H9 (cell line): ENCODE data around the gene RALGAPA2. TPM values are rescaled to one million over a fixed set of nuclear protein-coding genes. Genes with fewer than 3 reads are reported as not detected.

Source experiments
- DNase-seq: peaks from one replicate; pipeline ENCODE4 v3.0.0-alpha.2; 2017
- H2AFZ ChIP-seq: one replicate; pipeline ENCODE4 v1.6.1; 2013; ENCODE audit warnings: mild to moderate bottlenecking, low read length, control low read depth, moderate library complexity
- H2AK5ac ChIP-seq: 2 replicates; pipeline ENCODE4 v1.6.1; 2013; ENCODE audit warnings: low read length, control low read depth, mixed read lengths; ENCODE audit not compliant: insufficient read length
- H2BK120ac ChIP-seq: one replicate; pipeline ENCODE4 v1.6.1; 2013; ENCODE audit warnings: low read depth, mild to moderate bottlenecking, low read length, control low read depth, inconsistent platforms; ENCODE audit not compliant: poor library complexity, severe bottlenecking
- H2BK12ac ChIP-seq: 2 replicates; pipeline ENCODE4 v1.6.1; 2013; ENCODE audit warnings: low read length, control low read depth, mixed read lengths, low read depth; ENCODE audit not compliant: insufficient read length
- H2BK15ac ChIP-seq: 2 replicates; pipeline ENCODE4 v1.6.1; 2013; ENCODE audit warnings: low read depth, low read length, control low read depth
- H2BK20ac ChIP-seq: one replicate; pipeline ENCODE4 v1.6.1; 2013; ENCODE audit warnings: low read depth, mild to moderate bottlenecking, low read length, control low read depth, inconsistent platforms; ENCODE audit not compliant: poor library complexity, severe bottlenecking
- H2BK5ac ChIP-seq: 2 replicates; pipeline ENCODE4 v1.6.1; 2013; ENCODE audit warnings: low read length, control low read depth, mixed read lengths; ENCODE audit not compliant: insufficient read length
- H3K14ac ChIP-seq: 2 replicates; pipeline ENCODE4 v1.6.1; 2013; ENCODE audit warnings: low read length, control low read depth; ENCODE audit not compliant: insufficient read depth
- H3K18ac ChIP-seq: 2 replicates; pipeline ENCODE4 v1.6.1; 2013; ENCODE audit warnings: low read depth, mild to moderate bottlenecking, mixed read lengths, low read length, control low read depth; ENCODE audit not compliant: insufficient read length
- H3K23ac ChIP-seq: 2 replicates; pipeline ENCODE4 v1.6.1; 2013; ENCODE audit warnings: low read length, control low read depth, mixed read lengths, low read depth; ENCODE audit not compliant: insufficient read length
- H3K23me2 ChIP-seq: 2 replicates; pipeline ENCODE4 v1.6.1; 2013; ENCODE audit warnings: low read depth, mild to moderate bottlenecking, mixed read lengths, low read length, control low read depth; ENCODE audit not compliant: insufficient read length, poor library complexity, severe bottlenecking
- H3K27ac ChIP-seq: 2 replicates; pipeline ENCODE4 v1.5.1; 2013; ENCODE audit warnings: low read length, control low read depth, mixed read lengths, low read depth; ENCODE audit not compliant: insufficient read length
- H3K27me3 ChIP-seq: 2 replicates; pipeline ENCODE4 v1.6.1; 2013; ENCODE audit warnings: low read length, control low read depth, inconsistent platforms; ENCODE audit not compliant: insufficient read depth
- H3K4ac ChIP-seq: 2 replicates; pipeline ENCODE4 v1.6.1; 2013; ENCODE audit warnings: low read depth, mild to moderate bottlenecking, control low read depth, inconsistent platforms, low read length, moderate library complexity
- H3K4me1 ChIP-seq: 2 replicates; pipeline ENCODE4 v1.6.1; 2013; ENCODE audit warnings: low read length, control low read depth, inconsistent platforms; ENCODE audit not compliant: insufficient read depth
- H3K4me2 ChIP-seq: 2 replicates; pipeline ENCODE4 v1.6.1; 2013; ENCODE audit warnings: low read length, control low read depth, mixed read lengths; ENCODE audit not compliant: insufficient read length, insufficient read depth
- H3K56ac ChIP-seq: 2 replicates; pipeline ENCODE4 v1.6.1; 2013; ENCODE audit warnings: low read depth, mild to moderate bottlenecking, mixed read lengths, low read length, control low read depth; ENCODE audit not compliant: insufficient read length
- H3K79me1 ChIP-seq: 2 replicates; pipeline ENCODE4 v1.6.1; 2013; ENCODE audit warnings: low read depth, mild to moderate bottlenecking, moderate library complexity, low read length, control low read depth, inconsistent platforms; ENCODE audit not compliant: insufficient read depth, poor library complexity, severe bottlenecking
- H3K79me2 ChIP-seq: 2 replicates; pipeline ENCODE4 v1.6.1; 2013; ENCODE audit warnings: low read length, control low read depth, inconsistent platforms; ENCODE audit not compliant: insufficient read depth
- H3K9ac ChIP-seq: 2 replicates; pipeline ENCODE4 v1.6.1; 2013; ENCODE audit warnings: low read length, control low read depth, mixed read lengths; ENCODE audit not compliant: insufficient read length; ENCODE audit errors: extremely low read depth
- H3K9me3 ChIP-seq: one replicate; pipeline ENCODE4 v1.6.1; 2013; ENCODE audit warnings: low read depth, low read length, inconsistent platforms; ENCODE audit not compliant: control insufficient read depth
- H3T11ph ChIP-seq: one replicate; pipeline ENCODE4 v1.6.1; 2013; ENCODE audit warnings: mild to moderate bottlenecking, low read length, control low read depth, inconsistent platforms
- H4K20me1 ChIP-seq: one replicate; pipeline ENCODE4 v1.6.1; 2013; ENCODE audit not compliant: control insufficient read depth, insufficient read length, insufficient read depth
- H4K5ac ChIP-seq: 2 replicates; pipeline ENCODE4 v1.6.1; 2013; ENCODE audit warnings: low read depth, mild to moderate bottlenecking, mixed read lengths, low read length, control low read depth; ENCODE audit not compliant: insufficient read length
- H4K8ac ChIP-seq: replicated peaks from 2 replicates; pipeline ENCODE4 v1.6.1; 2013; ENCODE audit warnings: low read length, control low read depth, mixed read lengths, low read depth; ENCODE audit not compliant: insufficient read length
- H4K91ac ChIP-seq: 2 replicates; pipeline ENCODE4 v1.6.1; 2013; ENCODE audit warnings: low read depth, mild to moderate bottlenecking, moderate library complexity, mixed read lengths, low read length, control low read depth; ENCODE audit not compliant: insufficient read length
- H3K27ac Mint-ChIP-seq, 3 experiments: 2 replicates in 2 of 3; 3 replicates in 1 of 3; pipeline ENCODE4 v1.8.0; 2020 to 2021; ENCODE audit warnings: mixed read lengths in 3 of 3, mild to moderate bottlenecking in 1 of 3, moderate library complexity in 1 of 3
- H3K27me3 Mint-ChIP-seq: 2 replicates; pipeline ENCODE4 v1.8.0; 2021; ENCODE audit warnings: low read depth, mild to moderate bottlenecking, moderate library complexity, mixed read lengths
- H3K36me3 Mint-ChIP-seq, 3 experiments: 2 replicates in 2 of 3; 3 replicates in 1 of 3; pipeline ENCODE4 v1.8.0; 2020 to 2021; ENCODE audit warnings: low read depth in 3 of 3, mixed read lengths in 3 of 3; ENCODE audit not compliant: insufficient read depth in 1 of 3
- H3K4me1 Mint-ChIP-seq, 2 experiments: 2 replicates each; pipeline ENCODE4 v1.8.0; 2020; ENCODE audit warnings: mixed read lengths in 2 of 2
- H3K4me3 Mint-ChIP-seq, 2 experiments: 2 replicates in 1 of 2; 3 replicates in 1 of 2; pipeline ENCODE4 v1.8.0; 2020 to 2021; ENCODE audit warnings: mild to moderate bottlenecking in 2 of 2, mixed read lengths in 2 of 2, moderate library complexity in 1 of 2
- H3K9me3 Mint-ChIP-seq, 2 experiments: 2 replicates in 1 of 2; 3 replicates in 1 of 2; pipeline ENCODE4 v1.8.0; 2020; ENCODE audit warnings: mild to moderate bottlenecking in 2 of 2, mixed read lengths in 2 of 2, moderate library complexity in 1 of 2
- WGBS: extraction: QIAGEN DNeasy Blood & Tissue Kit; methylation state at CpG from one replicate; pipeline ENCODE4 v1.1.7; 2013; ENCODE audit warnings: missing lambda C conversion rate, low lambda C conversion rate, mixed read lengths; ENCODE audit not compliant: insufficient read length; ENCODE audit errors: extremely low coverage; 5-methylcytosine and 5-hydroxymethylcytosine counted together
- total RNA-seq: library from RNA; stranded (reverse); gene quantifications from 2 replicates; pipeline ENCODE4 v1.2.1, GENCODE V29; 2021
- TF ChIP-seq, protein P1 (sequence below): fragments of 200-600 bp; sonication (generic); conservative IDR thresholded peaks from 3 replicates; pipeline ENCODE4 v1.8.0; 2021; ENCODE audit warnings: antibody characterized with exemption, mild to moderate bottlenecking

The RALGAPA2 gene
- total RNA-seq, 1 experiment from 2014 or later = 16.6 TPM

DNA sequence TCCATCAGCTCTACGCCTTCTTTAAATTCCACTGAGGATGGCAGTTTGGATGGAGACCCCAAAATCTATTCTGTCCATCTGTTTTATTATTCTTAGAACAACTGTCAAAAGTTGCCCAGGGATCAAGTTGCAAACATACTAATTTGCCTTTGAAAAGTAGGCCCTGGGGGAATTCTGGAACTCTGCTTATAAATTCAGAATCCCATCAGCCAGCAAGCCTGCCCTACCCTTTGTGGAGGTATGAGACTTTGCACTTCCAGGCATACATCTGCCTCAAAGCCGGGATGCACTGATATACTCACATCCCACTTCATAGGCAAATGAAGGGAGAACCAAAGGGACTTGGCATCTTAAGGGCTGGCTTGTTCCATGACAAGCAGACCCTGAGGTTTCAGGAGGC is 250.9 kb downstream of the RALGAPA2 start:
- H3K4me1 ChIP-seq = peaks cover 19% of the 10 kb centered on the region
- H4K20me1 ChIP-seq = no peaks in the 10 kb centered on the region
- no peaks in the 10 kb centered on the region for H3K27me3 ChIP-seq
- H3K9me3 ChIP-seq = no peaks in the 10 kb centered on the region
- Mint-ChIP-seq H3K36me3 (peaks cover 0 to 4% (median 1%) of the 10 kb centered on the region in 3 experiments; a peak in 1 of 7 replicates), H3K27ac (no peak overlapping the region), H3K4me3 (no peak overlapping the region), H3K9me3 (no peaks in the 10 kb centered on the region), H3K4me1 (peaks cover 47 to 49% of the 10 kb centered on the region in 2 experiments), H3K27me3 (no peaks in the 10 kb centered on the region)
- H3K79me1 ChIP-seq = no peaks in the 10 kb centered on the region
- H3K9ac ChIP-seq = no peak overlapping the region
- no peak overlapping the region for H3K18ac ChIP-seq
- no peak for DNase-seq
- TF ChIP-seq, protein P1, sequence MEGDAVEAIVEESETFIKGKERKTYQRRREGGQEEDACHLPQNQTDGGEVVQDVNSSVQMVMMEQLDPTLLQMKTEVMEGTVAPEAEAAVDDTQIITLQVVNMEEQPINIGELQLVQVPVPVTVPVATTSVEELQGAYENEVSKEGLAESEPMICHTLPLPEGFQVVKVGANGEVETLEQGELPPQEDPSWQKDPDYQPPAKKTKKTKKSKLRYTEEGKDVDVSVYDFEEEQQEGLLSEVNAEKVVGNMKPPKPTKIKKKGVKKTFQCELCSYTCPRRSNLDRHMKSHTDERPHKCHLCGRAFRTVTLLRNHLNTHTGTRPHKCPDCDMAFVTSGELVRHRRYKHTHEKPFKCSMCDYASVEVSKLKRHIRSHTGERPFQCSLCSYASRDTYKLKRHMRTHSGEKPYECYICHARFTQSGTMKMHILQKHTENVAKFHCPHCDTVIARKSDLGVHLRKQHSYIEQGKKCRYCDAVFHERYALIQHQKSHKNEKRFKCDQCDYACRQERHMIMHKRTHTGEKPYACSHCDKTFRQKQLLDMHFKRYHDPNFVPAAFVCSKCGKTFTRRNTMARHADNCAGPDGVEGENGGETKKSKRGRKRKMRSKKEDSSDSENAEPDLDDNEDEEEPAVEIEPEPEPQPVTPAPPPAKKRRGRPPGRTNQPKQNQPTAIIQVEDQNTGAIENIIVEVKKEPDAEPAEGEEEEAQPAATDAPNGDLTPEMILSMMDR = no peak
- H4K91ac ChIP-seq = no peak overlapping the region
- no peak overlapping the region for H3T11ph ChIP-seq
- H3K14ac ChIP-seq = no peak overlapping the region
- H4K8ac ChIP-seq = no peak overlapping the region
- H3K4me2 ChIP-seq = no peak overlapping the region
- H2AK5ac ChIP-seq = no peak overlapping the region
- no peaks in the 10 kb centered on the region for H3K79me2 ChIP-seq
- no peak overlapping the region for H4K5ac ChIP-seq
- no peak overlapping the region for H3K4ac ChIP-seq
- H3K23ac ChIP-seq = no peak overlapping the region
- H3K27ac ChIP-seq = no peak overlapping the region
- WGBS = no CpG with 5 or more reads among the region's 2 CpGs
- H2BK20ac ChIP-seq = no peak overlapping the region
- no peak overlapping the region for H2BK120ac ChIP-seq
- no peak overlapping the region for H2AFZ ChIP-seq
- no peak overlapping the region for H2BK5ac ChIP-seq
- H3K23me2 ChIP-seq = no peaks in the 10 kb centered on the region
- H3K56ac ChIP-seq = no peak overlapping the region
- no peak overlapping the region for H2BK15ac ChIP-seq
- H2BK12ac ChIP-seq = no peak overlapping the region
